ENCODE data around the gene TSPAN31. TPM values are rescaled to one million over a fixed set of nuclear protein-coding genes. Genes with fewer than 3 reads are reported as not detected.

TSPAN31 gene
- total and polyA plus RNA-seq, 2 of the 8 experiments (the other 6 are each of a cell fraction or from before 2014, with no cell fraction given), result 15.8 to 31.4 TPM

GRCh38 chr12:57797933-57798332 lies 53.1 kb downstream of the TSPAN31 start (continued):
- no peak for TF ChIP-seq MAX (IDR thresholded peaks at IDR 0.05)
- TF ChIP-seq JUND (IDR thresholded peaks at IDR 0.05; ENCODE audit: low read length), result no peak
- TF ChIP-seq SUZ12 (IDR thresholded peaks at IDR 0.05; ENCODE audit: low read length), result no peak
- no peak for TF ChIP-seq KDM4A (IDR thresholded peaks at IDR 0.05; ENCODE audit: low read depth, low read length, severe bottlenecking)
- no peak for TF ChIP-seq BCL11A (IDR thresholded peaks at IDR 0.05; ENCODE audit: low read depth in 2 of 2, low read length in 2 of 2)
- no peak for TF ChIP-seq CEBPB (IDR thresholded peaks at IDR 0.05; ENCODE audit: low read depth, low read length)

Small RNAs within 50 kb of the gene (microRNA-seq; reads per million reads assigned to microRNA genes)
- gene MIR6759 (ENCODE audit: borderline microRNAs expressed in 2 of 2, borderline number of aligned reads in 2 of 2, borderline replicate concordance in 1 of 2), result 0 reads per million in 2 experiments

Other genes with a start within 250 kb of the TSPAN31 start
- 4.9 TPM in 2 replicates for gene DDIT3, start 224.5 kb upstream of the TSPAN31 start, total RNA-seq (2021; fragmentation: NEBNext Ultra II Directional; extraction: Animal tissue kit (Norgen Biotek cat#: 25700))
- gene DDIT3, start 224.5 kb upstream of the TSPAN31 start, polyA plus RNA-seq (2011; rRNA removed), result 4.7 and 5.7 TPM in 2 replicates
- gene MBD6, start 222.2 kb upstream of the TSPAN31 start, total RNA-seq (2021; fragmentation: NEBNext Ultra II Directional; extraction: Animal tissue kit (Norgen Biotek cat#: 25700)), result 32.3 and 32.7 TPM in 2 replicates
- 3.9 and 6.9 TPM in 2 replicates for gene MBD6, start 222.2 kb upstream of the TSPAN31 start, polyA plus RNA-seq (2011; rRNA removed)
- gene DCTN2, start 197.8 kb upstream of the TSPAN31 start, total RNA-seq (2021; fragmentation: NEBNext Ultra II Directional; extraction: Animal tissue kit (Norgen Biotek cat#: 25700)), result 89.3 and 90.3 TPM in 2 replicates
- gene DCTN2, start 197.8 kb upstream of the TSPAN31 start, polyA plus RNA-seq (2011; rRNA removed), result 91.9 and 140 TPM in 2 replicates
- gene KIF5A, start 195.0 kb upstream of the TSPAN31 start, total RNA-seq (2021; fragmentation: NEBNext Ultra II Directional; extraction: Animal tissue kit (Norgen Biotek cat#: 25700)), result 21.9 and 22.8 TPM in 2 replicates
- 10.7 and 11.7 TPM in 2 replicates for gene KIF5A, start 195.0 kb upstream of the TSPAN31 start, polyA plus RNA-seq (2011; rRNA removed)
- 21.4 and 27.1 TPM in 2 replicates for gene PIP4K2C, start 153.8 kb upstream of the TSPAN31 start, total RNA-seq (2021; fragmentation: NEBNext Ultra II Directional; extraction: Animal tissue kit (Norgen Biotek cat#: 25700))
- 21.0 and 25.0 TPM in 2 replicates for gene PIP4K2C, start 153.8 kb upstream of the TSPAN31 start, polyA plus RNA-seq (2011; rRNA removed)
- gene DTX3, start 140.2 kb upstream of the TSPAN31 start, total RNA-seq (2021; fragmentation: NEBNext Ultra II Directional; extraction: Animal tissue kit (Norgen Biotek cat#: 25700)), result 41.8 and 43.4 TPM in 2 replicates
- gene DTX3, start 140.2 kb upstream of the TSPAN31 start, polyA plus RNA-seq (2011; rRNA removed), result 92.5 and 126 TPM in 2 replicates
- 5.9 and 6.4 TPM in 2 replicates for gene ARHGEF25, start 133.6 kb upstream of the TSPAN31 start, total RNA-seq (2021; fragmentation: NEBNext Ultra II Directional; extraction: Animal tissue kit (Norgen Biotek cat#: 25700))
- 8.6 and 8.8 TPM in 2 replicates for gene ARHGEF25, start 133.6 kb upstream of the TSPAN31 start, polyA plus RNA-seq (2011; rRNA removed)
- gene B4GALNT1, start 111.8 kb upstream of the TSPAN31 start, total RNA-seq (2021; fragmentation: NEBNext Ultra II Directional; extraction: Animal tissue kit (Norgen Biotek cat#: 25700)), result 1.4 and 1.5 TPM in 2 replicates
- 2.2 and 2.3 TPM in 2 replicates for gene B4GALNT1, start 111.8 kb upstream of the TSPAN31 start, polyA plus RNA-seq (2011; rRNA removed)
- gene OS9, start 50.9 kb upstream of the TSPAN31 start, total RNA-seq (2021; fragmentation: NEBNext Ultra II Directional; extraction: Animal tissue kit (Norgen Biotek cat#: 25700)), result 71.0 and 74.3 TPM in 2 replicates
- 108 and 146 TPM in 2 replicates for gene OS9, start 50.9 kb upstream of the TSPAN31 start, polyA plus RNA-seq (2011; rRNA removed)
- gene AGAP2, start 6.3 kb upstream of the TSPAN31 start, total RNA-seq (2021; fragmentation: NEBNext Ultra II Directional; extraction: Animal tissue kit (Norgen Biotek cat#: 25700)), result 1.5 and 1.7 TPM in 2 replicates
- 1.5 and 1.8 TPM in 2 replicates for gene AGAP2, start 6.3 kb upstream of the TSPAN31 start, polyA plus RNA-seq (2011; rRNA removed)
- 174 and 180 TPM in 2 replicates for gene CDK4, start 7.3 kb downstream of the TSPAN31 start, total RNA-seq (2021; fragmentation: NEBNext Ultra II Directional; extraction: Animal tissue kit (Norgen Biotek cat#: 25700))
- 311 and 368 TPM in 2 replicates for gene CDK4, start 7.3 kb downstream of the TSPAN31 start, polyA plus RNA-seq (2011; rRNA removed)
- 6.1 and 6.4 TPM in 2 replicates for gene MARCHF9, start 10.1 kb downstream of the TSPAN31 start, total RNA-seq (2021; fragmentation: NEBNext Ultra II Directional; extraction: Animal tissue kit (Norgen Biotek cat#: 25700))
- gene MARCHF9, start 10.1 kb downstream of the TSPAN31 start, polyA plus RNA-seq (2011; rRNA removed), result 6.6 and 7.8 TPM in 2 replicates
- 2.3 and 3.3 TPM in 2 replicates for gene CYP27B1, start 22.0 kb downstream of the TSPAN31 start, total RNA-seq (2021; fragmentation: NEBNext Ultra II Directional; extraction: Animal tissue kit (Norgen Biotek cat#: 25700))
- 2.6 and 2.9 TPM in 2 replicates for gene CYP27B1, start 22.0 kb downstream of the TSPAN31 start, polyA plus RNA-seq (2011; rRNA removed)
- gene METTL1, start 27.1 kb downstream of the TSPAN31 start, total RNA-seq (2021; fragmentation: NEBNext Ultra II Directional; extraction: Animal tissue kit (Norgen Biotek cat#: 25700)), result 41.9 and 46.0 TPM in 2 replicates
- gene METTL1, start 27.1 kb downstream of the TSPAN31 start, polyA plus RNA-seq (2011; rRNA removed), result 37.9 and 40.5 TPM in 2 replicates
- 3.1 and 3.8 TPM in 2 replicates for gene EEF1AKMT3, start 27.6 kb downstream of the TSPAN31 start, total RNA-seq (2021; fragmentation: NEBNext Ultra II Directional; extraction: Animal tissue kit (Norgen Biotek cat#: 25700))
- gene EEF1AKMT3, start 27.6 kb downstream of the TSPAN31 start, polyA plus RNA-seq (2011; rRNA removed), result 3.6 and 4.4 TPM in 2 replicates
- gene TSFM, start 37.7 kb downstream of the TSPAN31 start, total RNA-seq (2021; fragmentation: NEBNext Ultra II Directional; extraction: Animal tissue kit (Norgen Biotek cat#: 25700)), result 47.9 and 49.8 TPM in 2 replicates
- gene TSFM, start 37.7 kb downstream of the TSPAN31 start, polyA plus RNA-seq (2011; rRNA removed), result 17.4 and 21.5 TPM in 2 replicates
- 0.39 and 1.1 TPM in 2 replicates for gene AVIL, start 73.7 kb downstream of the TSPAN31 start, total RNA-seq (2021; fragmentation: NEBNext Ultra II Directional; extraction: Animal tissue kit (Norgen Biotek cat#: 25700))
- 0.06 and 0.11 TPM in 2 replicates for gene AVIL, start 73.7 kb downstream of the TSPAN31 start, polyA plus RNA-seq (2011; rRNA removed)
- gene CTDSP2, start 101.7 kb downstream of the TSPAN31 start, total RNA-seq (2021; fragmentation: NEBNext Ultra II Directional; extraction: Animal tissue kit (Norgen Biotek cat#: 25700)), result 91.7 and 93.7 TPM in 2 replicates
- 71.3 and 129 TPM in 2 replicates for gene CTDSP2, start 101.7 kb downstream of the TSPAN31 start, polyA plus RNA-seq (2011; rRNA removed)
- 6.7 and 10.2 TPM in 2 replicates for gene ATP23, start 196.5 kb downstream of the TSPAN31 start, total RNA-seq (2021; fragmentation: NEBNext Ultra II Directional; extraction: Animal tissue kit (Norgen Biotek cat#: 25700))
- 12.1 and 13.5 TPM in 2 replicates for gene ATP23, start 196.5 kb downstream of the TSPAN31 start, polyA plus RNA-seq (2011; rRNA removed)

Measured in H1 (cell line).